ENCODE results near the gene CCNJL.
A peak's percentile ranks its signal among the peaks of the same experiment; 100 is the strongest.

CCNJL gene

DNA sequence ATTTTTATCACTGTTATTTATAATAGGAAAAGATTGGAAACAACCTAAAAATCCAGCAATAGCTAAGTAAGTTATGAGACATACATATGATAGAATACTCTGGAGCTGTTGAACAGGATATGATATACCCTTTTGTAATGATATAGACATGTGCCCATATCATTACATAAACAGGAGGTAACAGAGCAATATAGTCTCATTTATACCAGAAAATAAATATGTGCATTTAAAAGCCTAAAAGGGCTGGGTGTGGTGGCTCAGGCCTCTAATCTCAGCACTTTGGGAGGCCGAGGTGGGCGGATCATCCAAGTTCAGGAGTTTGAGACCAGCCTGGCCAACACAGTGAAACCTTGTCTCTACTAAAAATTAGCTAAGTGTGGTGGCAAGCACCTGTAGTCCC, 85.4 kb downstream of the CCNJL start:
- TF ChIP-seq, protein P1, sequence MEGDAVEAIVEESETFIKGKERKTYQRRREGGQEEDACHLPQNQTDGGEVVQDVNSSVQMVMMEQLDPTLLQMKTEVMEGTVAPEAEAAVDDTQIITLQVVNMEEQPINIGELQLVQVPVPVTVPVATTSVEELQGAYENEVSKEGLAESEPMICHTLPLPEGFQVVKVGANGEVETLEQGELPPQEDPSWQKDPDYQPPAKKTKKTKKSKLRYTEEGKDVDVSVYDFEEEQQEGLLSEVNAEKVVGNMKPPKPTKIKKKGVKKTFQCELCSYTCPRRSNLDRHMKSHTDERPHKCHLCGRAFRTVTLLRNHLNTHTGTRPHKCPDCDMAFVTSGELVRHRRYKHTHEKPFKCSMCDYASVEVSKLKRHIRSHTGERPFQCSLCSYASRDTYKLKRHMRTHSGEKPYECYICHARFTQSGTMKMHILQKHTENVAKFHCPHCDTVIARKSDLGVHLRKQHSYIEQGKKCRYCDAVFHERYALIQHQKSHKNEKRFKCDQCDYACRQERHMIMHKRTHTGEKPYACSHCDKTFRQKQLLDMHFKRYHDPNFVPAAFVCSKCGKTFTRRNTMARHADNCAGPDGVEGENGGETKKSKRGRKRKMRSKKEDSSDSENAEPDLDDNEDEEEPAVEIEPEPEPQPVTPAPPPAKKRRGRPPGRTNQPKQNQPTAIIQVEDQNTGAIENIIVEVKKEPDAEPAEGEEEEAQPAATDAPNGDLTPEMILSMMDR (IDR thresholded peaks at IDR 0.05; ENCODE audit: low read depth, low read length), result no peak
- peak in 1 of 2 donors; percentile 38 for DNase-seq (ENCODE audit: low read depth in 2 of 2)
- no peak overlapping the region for H3K4me3 ChIP-seq (replicated peaks in 1 of 2; ENCODE audit: low read depth in 2 of 2, low read length in 2 of 2)

- H3K4me3 ChIP-seq (replicated peaks in 1 of 2; ENCODE audit: low read depth in 2 of 2, low read length in 2 of 2), result no peak overlapping the region
- no peak for DNase-seq (ENCODE audit: low read depth in 2 of 2)
- TF ChIP-seq, protein P1 (IDR thresholded peaks at IDR 0.05; ENCODE audit: low read depth, low read length), result no peak
Measured at GRCh38 chr5:160221082-160221481, 91.3 kb downstream of the CCNJL start.

- no peak for DNase-seq (ENCODE audit: low read depth in 2 of 2)
- TF ChIP-seq, protein P1 (IDR thresholded peaks at IDR 0.05; ENCODE audit: low read depth, low read length), result no peak
- H3K4me3 ChIP-seq (replicated peaks in 1 of 2; ENCODE audit: low read depth in 2 of 2, low read length in 2 of 2), result no peak overlapping the region
Measured at GRCh38 chr5:160219356-160219755, 93.0 kb downstream of the CCNJL start.

DNA sequence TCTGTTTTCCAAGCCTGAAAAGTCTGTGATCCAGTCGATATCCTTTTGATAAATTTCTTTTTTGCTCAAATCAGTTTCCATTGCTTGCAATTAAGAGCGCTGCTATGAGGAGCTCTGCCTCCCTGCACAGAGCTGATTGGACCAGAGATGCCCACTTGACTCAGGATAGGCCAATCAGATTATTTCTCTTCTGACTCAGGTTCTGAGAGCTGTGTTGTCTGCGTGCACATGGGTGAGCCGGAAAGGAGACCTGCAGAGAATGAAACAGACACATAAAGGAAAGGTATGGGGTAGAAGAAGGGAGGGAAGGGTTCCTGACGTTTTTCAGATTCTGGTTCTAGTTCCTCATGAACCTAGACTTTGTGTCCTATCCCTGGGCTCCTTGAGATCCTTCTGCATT, 98.8 kb downstream of the CCNJL start:
- peak in 1 of 2 donors; percentile 20 for DNase-seq (ENCODE audit: low read depth in 2 of 2)
- TF ChIP-seq, protein P1 (IDR thresholded peaks at IDR 0.05; ENCODE audit: low read depth, low read length), result no peak
- H3K4me3 ChIP-seq (replicated peaks in 1 of 2; ENCODE audit: low read depth in 2 of 2, low read length in 2 of 2), result no peak overlapping the region

- TF ChIP-seq, protein P1 (IDR thresholded peaks at IDR 0.05; ENCODE audit: low read depth, low read length), result no peak
- no peak overlapping the region for H3K4me3 ChIP-seq (replicated peaks in 1 of 2; ENCODE audit: low read depth in 2 of 2, low read length in 2 of 2)
- DNase-seq (ENCODE audit: low read depth in 2 of 2), result no peak
Measured at GRCh38 chr5:160211352-160211751, 101.0 kb downstream of the CCNJL start.

GRCh38 chr5:160210606-160211005, 101.8 kb downstream of the CCNJL start:
- no peak overlapping the region for H3K4me3 ChIP-seq (replicated peaks in 1 of 2; ENCODE audit: low read depth in 2 of 2, low read length in 2 of 2)
- DNase-seq (ENCODE audit: low read depth in 2 of 2), result no peak
- TF ChIP-seq, protein P1 (IDR thresholded peaks at IDR 0.05; ENCODE audit: low read depth, low read length), result no peak

GRCh38 chr5:160209917-160210316, 102.4 kb downstream of the CCNJL start:
- no peak overlapping the region for H3K4me3 ChIP-seq (replicated peaks in 1 of 2; ENCODE audit: low read depth in 2 of 2, low read length in 2 of 2)
- no peak for DNase-seq (ENCODE audit: low read depth in 2 of 2)
- TF ChIP-seq, protein P1 (IDR thresholded peaks at IDR 0.05; ENCODE audit: low read depth, low read length), result no peak
